NB4 (cell line): ENCODE results near the gene MMEL1.

ENCODE experiments used
- MYC ChIP-seq: IDR thresholded peaks from 2 replicates; pipeline ENCODE4 v1.6.1; 2011; ENCODE audit warnings: low read depth, low read length
- POLR2A ChIP-seq: IDR thresholded peaks from 2 replicates; pipeline ENCODE4 v1.6.1; 2011; ENCODE audit warnings: mild to moderate bottlenecking; ENCODE audit not compliant: insufficient read length; ENCODE audit errors: extremely low read depth
- TF ChIP-seq, protein P1 (sequence below): IDR thresholded peaks from one replicate; pipeline ENCODE4 v1.5.1; 2012; ENCODE audit warnings: low read depth, low read length

DNA sequence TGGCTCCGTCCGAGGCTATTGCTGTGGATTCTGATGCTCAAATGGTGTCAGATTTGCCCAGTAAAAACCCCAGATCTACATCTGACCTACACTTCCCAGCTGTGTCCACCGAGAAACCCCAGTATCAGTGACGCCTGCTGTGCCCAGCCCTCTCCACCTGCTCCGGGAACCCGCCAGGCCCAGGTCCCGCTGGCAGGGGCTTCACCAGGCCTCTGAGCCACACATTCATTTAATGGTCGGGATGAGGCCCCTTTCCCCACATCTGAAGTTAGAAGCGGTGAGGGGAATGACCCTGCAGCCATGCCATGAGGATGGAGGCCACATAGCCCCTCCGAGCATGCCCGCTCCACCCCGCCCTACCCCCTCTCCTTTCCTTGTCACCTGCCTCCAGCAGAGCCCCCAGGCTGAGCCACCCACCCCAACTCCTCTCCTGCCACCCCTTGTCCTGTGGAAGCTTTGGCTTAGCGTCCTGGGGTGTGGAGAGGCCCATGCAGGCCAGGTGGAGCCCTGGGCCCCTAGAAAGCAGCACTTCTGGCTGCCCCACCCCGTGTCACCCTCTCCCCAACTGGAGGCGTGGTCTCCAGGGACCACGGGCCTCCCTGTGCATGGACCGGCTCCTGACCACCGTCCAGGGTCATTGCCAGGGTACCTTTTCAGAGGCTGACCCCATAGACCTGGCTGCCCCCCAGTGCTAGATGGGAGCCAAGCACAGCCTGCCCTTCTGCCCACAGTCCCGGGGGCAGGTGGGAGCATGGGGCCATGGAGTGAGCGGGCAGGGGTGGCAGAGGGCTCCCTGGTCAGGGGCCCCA lies 68.6 kb downstream of the MMEL1 start:
- no peak for TF ChIP-seq POLR2A
- TF ChIP-seq, protein P1, sequence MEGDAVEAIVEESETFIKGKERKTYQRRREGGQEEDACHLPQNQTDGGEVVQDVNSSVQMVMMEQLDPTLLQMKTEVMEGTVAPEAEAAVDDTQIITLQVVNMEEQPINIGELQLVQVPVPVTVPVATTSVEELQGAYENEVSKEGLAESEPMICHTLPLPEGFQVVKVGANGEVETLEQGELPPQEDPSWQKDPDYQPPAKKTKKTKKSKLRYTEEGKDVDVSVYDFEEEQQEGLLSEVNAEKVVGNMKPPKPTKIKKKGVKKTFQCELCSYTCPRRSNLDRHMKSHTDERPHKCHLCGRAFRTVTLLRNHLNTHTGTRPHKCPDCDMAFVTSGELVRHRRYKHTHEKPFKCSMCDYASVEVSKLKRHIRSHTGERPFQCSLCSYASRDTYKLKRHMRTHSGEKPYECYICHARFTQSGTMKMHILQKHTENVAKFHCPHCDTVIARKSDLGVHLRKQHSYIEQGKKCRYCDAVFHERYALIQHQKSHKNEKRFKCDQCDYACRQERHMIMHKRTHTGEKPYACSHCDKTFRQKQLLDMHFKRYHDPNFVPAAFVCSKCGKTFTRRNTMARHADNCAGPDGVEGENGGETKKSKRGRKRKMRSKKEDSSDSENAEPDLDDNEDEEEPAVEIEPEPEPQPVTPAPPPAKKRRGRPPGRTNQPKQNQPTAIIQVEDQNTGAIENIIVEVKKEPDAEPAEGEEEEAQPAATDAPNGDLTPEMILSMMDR = no peak
- no peak for TF ChIP-seq MYC
